C1 segment of cervical spinal cord (tissue), 14 donors: Measurements from ENCODE around the gene EYS.
"Not testable (repeated sequence)": the region's sequence is repeated elsewhere in the genome, so short reads cannot be mapped to it uniquely, and the experiment has no call there.

Source experiments
- DNase-seq, 14 donors: peaks; one replicate each; lab custom pipeline; 2025; lab: John Stamatoyannopoulos, UW

Gene EYS

GRCh38 chr6:64479134-64479533 lies 1227.9 kb downstream of the EYS start:
- no peak for DNase-seq

GRCh38 chr6:64477391-64477790 lies 1229.6 kb downstream of the EYS start:
- no peak for DNase-seq

DNA sequence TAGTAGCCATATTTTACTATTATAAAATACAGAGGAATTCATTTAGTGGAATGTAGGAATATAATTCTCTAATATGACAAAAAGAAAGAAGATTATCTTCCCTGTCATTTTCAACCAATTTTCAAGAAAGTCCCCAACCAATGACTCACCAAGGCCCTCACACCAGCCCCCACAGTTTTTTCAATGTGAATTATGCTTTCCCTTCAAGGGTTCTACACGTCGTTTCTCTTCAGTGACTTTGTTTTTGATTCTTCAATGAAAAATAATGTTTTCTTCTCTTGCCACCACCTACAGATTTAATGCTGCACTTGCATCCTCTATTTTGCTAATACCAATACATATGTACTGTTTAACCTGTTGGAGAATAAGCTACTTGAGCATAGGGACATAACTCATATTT lies 1230.1 kb downstream of the EYS start:
- no peak for DNase-seq

DNA sequence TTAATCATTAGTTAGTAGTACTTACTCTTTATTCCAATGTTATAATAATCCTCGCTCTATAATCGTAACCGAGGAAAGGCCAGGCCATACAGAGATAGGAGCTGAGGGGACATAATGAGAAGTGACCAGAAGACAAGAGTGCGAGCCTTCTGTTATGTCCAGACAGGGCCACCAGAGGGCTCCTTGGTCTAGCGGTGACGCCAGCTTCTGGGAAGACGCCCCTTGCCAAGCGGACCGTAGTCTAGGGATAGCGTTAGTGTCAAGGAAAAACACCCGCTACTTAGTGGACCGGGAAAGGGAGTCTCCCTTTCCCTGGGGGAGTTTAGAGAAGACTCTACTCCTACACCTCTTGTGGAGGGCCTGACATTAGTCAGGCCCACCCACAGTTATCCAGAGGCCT lies 1237.6 kb downstream of the EYS start:
- DNase-seq = not testable (repeated sequence)

GRCh38 chr6:64467656-64468055 lies 1239.4 kb downstream of the EYS start:
- no peak for DNase-seq

DNA sequence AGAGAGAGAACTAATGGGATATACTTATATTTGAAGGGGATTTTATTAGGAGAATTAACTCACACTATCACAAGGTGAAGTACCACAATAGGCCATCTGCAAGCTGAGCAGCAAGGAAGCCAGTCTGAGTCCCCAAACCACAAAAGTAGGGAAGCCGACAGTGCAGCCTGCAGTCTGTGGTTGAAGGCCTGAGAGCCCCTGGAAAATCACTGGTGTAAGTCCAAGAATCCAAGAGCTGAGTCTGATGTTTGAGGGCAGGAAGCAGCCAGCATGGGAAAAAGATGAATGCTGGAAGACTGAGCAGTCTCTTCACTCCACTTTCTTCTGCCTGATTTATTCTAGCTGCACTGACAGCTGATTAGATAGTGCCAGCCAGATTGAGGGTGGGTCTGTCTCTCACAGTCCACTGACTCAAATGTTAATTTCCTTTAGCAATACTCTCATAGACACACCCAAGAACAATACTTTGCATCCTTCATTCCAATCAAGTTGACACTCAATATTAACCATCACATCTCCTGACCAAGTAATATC lies 1247.5 kb downstream of the EYS start:
- no peak for DNase-seq

GRCh38 chr6:64448101-64448500 lies 1258.9 kb downstream of the EYS start:
- not testable (repeated sequence) for DNase-seq

DNA sequence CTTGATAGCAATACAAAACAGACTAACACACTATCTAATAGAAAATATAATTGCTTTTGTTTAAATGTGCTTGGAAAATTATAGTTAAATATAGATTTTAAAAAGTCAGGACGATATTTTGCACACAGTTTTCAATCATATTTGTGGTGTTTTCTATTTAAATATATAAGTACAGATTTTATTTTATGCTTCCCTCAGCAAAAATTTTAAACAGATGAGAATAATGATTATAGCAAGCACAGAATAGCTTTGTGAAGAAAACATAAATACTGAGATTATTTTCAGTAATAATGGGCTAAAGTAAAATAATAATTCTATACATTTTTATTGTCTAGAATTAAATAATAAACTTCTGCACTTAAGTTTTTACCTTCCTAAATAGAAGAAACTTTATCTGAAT lies 1262.0 kb downstream of the EYS start:
- no peak for DNase-seq

DNA sequence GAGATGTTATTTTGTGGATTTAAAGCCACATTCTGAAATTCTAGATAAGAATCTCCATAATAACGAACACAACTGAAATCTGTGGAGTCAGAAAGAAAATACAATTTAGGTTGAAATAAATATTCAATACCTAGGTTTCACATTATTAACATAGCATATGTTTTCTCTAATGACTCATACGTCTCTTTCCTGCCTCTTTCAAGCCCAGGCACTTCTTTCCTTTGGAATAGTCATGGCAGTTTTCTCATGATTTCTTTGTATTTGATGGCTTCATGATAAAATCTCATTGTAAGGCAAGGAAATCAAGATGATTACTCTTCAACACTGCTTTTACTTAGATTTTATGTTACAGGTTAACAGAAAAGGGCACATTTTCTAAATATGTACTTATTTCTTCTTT lies 1267.8 kb downstream of the EYS start:
- DNase-seq = no peak

DNA sequence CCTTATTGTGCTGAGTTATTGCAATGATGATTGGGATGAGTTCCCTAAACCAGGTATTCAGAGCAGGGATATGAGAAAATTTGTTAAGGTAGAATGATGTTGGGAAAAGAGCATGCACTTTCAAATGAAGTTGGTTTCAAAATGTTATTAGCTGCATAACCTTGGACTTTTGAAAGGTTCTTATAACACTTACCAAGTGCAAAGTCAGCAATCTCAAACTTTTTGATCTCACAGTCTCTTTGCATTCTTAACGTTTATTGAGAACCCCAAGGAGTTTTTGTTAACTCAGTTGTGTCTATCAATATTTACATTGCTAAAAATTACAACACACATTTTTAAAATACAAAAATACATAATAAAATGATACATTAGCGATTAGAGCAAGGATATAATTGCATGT lies 1269.0 kb downstream of the EYS start:
- DNase-seq = no peak

DNA sequence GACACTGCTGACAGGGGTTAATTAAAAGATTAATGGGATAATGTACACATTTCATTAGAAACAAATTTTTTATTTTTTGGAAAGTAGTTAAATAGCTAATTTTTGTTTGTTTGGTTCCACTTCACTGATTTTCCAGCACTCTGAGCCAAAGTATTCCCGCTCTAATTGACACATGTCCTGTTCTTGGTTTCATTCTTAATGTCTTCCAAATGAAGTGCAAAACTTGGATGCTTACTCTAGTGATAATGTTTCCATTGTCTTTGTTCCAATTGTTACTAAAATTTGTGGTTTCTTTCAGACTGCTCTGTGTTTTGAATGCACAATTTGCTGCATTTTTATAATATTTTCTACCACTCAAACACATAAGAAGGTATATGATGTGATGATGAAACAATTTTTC lies 1277.1 kb downstream of the EYS start:
- DNase-seq = no peak

DNA sequence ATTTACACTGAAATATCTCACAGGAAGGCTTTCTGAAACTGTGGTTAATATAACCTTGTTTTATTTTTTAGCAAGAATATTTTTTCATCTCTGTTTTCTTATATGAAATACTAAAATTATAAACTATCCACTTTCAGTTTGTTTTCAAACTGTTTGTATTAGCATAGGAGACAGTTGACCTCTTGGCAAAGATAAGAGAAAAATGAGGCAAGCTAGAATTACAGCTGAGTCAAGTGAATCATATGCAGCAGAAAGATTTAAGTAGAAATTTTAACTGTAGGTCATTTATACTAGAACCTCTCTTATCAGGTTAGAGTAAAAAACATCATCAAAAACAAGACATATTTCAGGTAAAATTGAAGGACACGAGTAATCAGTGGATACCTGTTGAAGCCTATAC lies 1278.8 kb downstream of the EYS start:
- DNase-seq = no peak

GRCh38 chr6:64415926-64416325 lies 1291.1 kb downstream of the EYS start:
- no peak for DNase-seq

DNA sequence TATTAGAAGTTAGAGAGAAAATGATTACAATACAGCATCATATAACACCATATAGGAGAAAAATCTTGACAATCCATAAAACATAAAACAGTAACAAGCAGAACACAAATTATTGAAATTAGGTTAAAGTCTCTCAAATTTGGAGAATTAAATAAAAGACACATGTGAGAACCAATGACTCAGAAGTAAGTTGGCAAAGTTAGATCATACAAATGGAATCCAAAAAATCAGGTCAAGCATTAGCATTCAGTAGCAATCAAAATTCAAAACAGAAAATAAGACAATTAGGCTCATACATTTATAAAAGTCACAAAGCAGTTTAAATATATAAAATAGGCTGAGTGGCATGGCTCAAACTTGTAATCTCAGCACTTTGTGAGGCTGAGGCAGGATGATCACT lies 1295.8 kb downstream of the EYS start:
- no peak for DNase-seq

GRCh38 chr6:64409948-64410347 lies 1297.1 kb downstream of the EYS start:
- no peak for DNase-seq

DNA sequence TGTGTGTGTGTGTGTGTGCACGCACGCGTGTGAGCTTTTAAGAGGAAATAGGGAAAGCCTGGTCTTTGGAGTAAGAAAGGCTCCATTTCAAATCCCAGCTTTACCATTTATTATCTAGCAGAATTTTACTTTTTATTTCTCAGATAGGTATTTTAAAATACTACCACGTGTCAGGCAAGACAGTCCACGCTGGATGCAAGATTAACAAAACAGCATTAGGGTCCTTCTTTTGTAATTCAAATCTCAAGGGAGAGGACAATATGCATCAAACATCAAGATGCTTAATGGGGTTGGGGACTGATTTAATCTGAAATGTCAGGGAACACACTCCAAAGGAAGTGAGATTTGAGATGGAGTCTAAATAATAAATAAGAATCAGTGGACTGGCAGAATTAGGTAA lies 1302.6 kb downstream of the EYS start:
- DNase-seq = no peak

- no peak for DNase-seq
Measured at GRCh38 chr6:64383277-64383676, 1323.7 kb downstream of the EYS start.

DNA sequence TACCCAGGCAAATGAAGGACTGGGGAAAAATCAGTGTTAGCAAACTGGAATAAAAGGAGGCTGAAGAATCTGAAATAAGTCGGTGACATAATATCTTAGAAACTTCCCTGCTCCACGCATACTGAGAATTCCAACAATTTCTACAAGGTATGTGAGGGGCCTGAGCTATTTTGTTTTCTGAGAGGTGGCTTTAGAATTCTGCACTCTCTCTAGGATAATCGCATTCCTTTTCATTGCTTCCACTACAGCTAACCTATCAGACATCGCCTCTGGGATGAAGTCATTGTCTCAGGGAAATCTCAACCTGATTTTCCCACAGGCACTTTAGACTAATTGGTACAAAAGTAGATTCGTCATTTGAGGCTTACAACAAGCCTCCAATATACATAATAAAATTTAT lies 1330.6 kb downstream of the EYS start:
- DNase-seq = no peak

DNA sequence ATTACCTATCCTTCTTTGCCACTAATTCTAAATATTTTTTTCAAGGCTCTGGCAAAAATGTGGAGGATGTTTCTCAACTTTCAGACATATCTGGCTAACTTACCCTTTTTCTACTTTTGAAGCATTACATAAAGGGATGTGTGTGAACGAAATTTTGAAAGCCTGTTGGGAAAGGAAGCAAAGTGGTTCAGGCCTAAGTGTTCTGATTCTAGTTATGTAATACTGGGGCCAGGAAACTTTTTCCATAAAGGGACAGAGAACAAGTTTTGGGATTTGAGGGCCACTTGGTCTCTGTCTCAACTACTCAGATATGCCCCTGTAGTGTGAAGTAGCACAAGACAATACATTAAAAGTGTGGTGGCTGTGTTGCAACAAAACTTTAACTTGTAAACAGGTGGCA lies 1349.6 kb downstream of the EYS start:
- no peak for DNase-seq

DNA sequence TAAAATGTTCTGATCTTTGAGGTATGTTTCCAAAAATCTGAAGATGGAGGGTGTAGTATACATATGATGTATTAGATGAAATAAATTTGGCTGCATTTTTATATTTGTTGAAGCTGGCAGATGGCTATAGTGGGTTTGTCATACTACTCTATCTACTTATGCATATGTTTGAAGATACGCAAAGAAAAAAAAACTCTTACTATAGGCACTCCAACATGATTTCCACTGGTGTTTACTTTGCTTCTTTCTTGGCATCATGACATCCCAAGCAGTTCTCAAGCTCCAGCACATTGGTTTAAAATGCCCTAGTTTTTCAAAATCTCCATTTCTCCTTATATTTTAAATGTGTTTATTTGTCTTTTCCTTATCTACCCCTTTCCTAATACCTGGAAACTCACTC lies 1359.6 kb downstream of the EYS start:
- DNase-seq = no peak

GRCh38 chr6:64335195-64335594 lies 1371.8 kb downstream of the EYS start:
- no peak for DNase-seq

DNA sequence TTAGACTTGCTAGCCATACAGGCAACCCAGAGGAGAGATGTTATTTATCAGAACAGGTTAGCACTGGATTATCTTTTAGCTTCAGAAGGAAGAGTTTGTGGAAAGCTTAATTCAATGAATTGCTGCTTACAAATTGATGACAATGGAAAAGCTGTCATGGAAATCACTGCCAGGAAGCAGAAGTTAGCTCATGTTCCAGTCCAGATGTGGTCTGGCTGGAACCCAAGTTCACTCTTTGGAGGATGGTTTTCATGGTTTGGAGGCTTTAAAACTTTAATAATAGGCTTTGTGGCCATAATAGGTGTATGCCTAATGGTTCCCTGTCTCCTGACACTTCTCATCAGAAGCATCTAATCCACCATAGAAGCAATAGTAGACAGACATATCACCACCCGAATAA lies 1372.4 kb downstream of the EYS start:
- no peak for DNase-seq

DNA sequence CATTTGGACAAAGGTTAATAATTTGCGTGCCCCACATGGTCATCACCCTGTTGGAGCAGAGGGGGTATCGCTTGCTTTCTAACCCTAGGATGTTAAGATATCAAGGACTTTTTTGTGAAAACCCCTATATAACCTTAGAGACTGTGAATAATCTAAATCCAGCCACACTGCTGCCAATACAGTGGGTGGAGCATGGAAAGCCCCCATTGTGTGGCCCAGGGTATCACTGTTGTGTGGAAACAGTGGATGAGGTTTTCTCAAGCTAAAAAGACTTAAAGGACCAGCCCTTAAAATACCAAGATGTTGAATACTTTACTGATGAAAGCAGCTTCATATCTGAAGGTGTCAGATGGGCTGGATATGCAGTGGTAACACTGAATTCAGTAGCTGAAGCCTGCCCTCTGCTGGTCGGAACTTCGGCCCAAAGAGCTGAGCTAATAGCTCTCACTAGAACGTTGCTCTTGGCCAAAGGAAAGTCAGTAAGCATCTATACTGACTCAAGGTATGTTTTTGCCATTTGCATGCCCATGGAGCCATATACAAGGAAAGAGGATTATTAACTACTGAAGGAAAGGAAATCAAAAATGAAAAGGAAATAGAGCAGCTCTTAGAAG lies 1376.2 kb downstream of the EYS start:
- DNase-seq = peak in 9 of 14 donors; percentile 8 to 45 (median 36)

DNA sequence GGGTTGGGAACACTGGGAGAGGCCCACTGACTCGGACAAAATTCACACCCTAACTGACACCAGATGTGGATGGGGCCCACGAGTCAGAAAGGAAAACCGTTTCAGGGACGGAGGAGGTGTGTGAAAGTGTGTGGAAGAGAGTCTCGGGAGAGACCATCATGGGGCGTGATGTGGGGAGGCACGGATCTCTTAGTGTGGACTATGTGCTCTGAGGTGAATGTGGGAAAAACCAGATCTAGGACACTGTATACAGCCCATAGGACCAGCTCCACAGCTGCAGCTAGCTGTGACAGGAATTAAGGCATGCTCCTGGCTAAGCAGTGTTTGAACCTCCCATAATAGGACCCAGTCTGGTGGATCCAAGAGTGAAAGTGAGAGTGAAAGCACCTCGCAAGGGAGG lies 1380.1 kb downstream of the EYS start:
- no peak for DNase-seq
